ENCODE results near the gene GRIN3A.
"Not testable (repeated sequence)": the region's sequence is repeated elsewhere in the genome, so short reads cannot be mapped to it uniquely, and the experiment has no call there.

Gene GRIN3A

DNA sequence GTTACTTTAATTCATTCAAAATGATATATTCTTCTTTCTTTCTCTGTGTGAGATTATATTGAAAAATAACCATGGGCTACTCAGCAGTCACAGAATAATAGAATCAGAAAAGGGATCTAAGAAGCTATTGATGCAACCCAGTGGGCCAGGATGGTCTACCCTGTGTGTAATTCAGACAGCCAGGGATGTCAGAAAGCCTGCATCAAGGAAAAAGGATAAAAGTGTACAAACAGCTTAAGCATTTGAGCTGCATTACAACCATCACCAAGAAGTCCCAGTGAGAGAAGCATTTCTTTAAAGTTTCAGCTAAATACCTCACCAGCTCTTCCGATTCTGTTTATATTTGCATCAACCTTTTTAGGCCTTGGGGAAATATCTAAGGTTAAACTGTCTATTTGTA is 105.8 kb downstream of the GRIN3A start:
- no peak for DNase-seq (ENCODE audit: low spot score)

DNA sequence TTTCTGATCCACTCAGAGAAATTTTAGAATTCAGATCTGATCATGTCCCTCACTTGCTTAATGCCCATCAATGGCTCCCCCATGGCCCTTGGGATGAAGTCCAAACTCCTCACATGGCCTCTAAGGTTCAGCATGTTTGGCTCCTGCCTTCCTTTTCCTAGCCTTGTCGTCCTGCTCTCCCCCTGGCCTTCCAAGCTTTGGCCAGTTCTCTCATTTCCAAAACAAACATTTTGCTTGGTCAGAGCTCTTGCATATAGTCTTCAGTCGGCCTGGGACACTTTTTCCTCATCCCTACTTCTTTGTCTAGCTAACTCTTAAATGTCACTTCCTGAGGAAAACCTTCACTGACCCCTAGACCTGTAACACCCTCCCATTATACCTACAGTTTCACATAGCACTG is 106.6 kb downstream of the GRIN3A start:
- no peak for DNase-seq (ENCODE audit: low spot score)

DNA sequence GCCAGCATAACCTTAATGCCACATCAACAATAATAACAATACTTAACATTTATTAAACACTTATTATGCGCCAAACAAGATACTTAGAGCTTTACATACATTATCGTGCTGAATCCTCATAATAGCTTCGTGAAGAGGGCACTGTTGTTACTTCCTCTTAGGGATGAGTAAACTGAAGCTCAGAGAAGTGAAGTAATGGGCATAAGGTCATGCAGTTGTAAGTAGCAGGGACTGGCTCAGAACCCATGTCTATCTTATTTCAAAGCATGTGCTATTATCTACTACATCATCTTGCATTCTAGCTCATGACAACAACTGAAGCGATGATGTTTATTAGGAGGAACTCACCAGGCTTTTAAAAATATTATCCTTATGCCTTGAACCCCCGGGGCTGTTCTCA is 108.8 kb downstream of the GRIN3A start:
- no peak for DNase-seq (ENCODE audit: low spot score)

DNA sequence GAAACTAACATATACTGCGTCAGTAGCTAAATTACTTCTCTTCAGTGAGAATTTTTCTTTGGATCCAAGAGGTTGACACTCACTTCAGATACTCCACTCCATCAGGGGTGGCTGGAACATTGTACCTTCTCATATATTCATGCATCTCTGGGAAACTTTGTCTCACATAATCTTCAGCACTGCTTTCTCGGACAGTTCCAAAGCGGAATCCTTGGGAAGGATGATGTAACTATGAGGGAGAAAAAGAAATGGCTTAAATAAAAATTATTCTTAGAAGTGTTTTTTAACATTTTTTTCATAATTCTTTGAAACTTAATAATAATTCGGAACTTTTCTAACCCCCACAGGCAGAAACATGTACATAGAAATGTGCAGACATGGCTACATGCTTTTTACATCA is 110.3 kb downstream of the GRIN3A start:
- no peak for DNase-seq (ENCODE audit: low spot score)

DNA sequence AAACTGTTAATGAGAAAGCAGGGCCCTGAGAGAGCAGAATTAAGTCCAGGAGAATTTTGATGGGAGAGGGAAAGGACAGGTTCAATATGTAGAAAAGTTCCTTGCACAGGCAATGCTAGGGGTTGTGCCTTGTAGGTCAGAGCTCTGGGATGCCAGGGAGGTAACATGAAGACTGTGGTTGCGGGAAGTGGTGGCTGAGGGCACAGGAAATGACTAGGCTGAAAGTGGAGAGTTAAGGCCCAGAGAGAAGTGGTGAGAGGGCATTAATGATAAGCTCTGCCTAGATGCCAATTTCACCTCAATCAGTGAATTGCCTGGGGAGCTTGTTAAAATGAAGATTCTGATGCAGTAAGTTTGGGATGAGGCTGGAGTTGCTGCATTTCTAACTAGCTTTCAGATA is 112.2 kb downstream of the GRIN3A start:
- no peak for DNase-seq (ENCODE audit: low spot score)

DNA sequence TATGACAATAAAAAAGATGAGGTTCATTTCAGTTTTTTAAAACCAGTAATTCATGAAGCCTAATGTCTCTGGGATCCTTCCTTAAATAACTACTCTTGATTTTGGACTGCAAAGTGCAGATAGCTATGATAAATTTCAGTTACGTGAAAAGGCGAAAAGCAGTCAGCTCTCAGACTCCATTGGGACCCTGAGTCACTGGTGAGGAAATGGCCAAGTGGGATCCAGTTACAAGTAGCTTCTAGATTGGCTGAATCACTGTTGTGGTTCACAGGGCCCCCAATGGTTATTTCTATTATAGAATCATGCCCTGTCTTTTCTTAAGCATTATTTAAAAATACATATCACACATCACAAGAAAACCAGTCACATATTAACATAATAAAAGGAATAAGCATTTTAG is 112.6 kb downstream of the GRIN3A start:
- DNase-seq (ENCODE audit: low spot score) = no peak

DNA sequence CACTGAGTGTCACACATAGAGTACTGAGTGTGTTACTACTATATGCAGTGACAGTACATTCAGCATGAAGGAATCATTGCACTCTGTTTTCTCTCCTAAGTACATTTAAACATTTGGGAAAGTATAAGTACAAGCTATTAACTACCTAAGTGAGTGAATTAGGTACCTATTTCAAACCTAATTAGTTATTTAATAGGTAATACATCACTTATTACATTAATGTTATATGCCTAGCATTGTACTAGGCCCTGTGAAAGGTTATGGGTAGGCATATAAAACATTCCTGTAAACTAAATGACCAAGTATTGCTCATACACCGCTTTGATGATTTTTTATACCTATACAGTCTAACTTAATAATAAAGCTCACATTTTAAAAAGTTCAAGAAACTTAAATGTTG is 118.0 kb downstream of the GRIN3A start:
- DNase-seq (ENCODE audit: low spot score) = no peak

DNA sequence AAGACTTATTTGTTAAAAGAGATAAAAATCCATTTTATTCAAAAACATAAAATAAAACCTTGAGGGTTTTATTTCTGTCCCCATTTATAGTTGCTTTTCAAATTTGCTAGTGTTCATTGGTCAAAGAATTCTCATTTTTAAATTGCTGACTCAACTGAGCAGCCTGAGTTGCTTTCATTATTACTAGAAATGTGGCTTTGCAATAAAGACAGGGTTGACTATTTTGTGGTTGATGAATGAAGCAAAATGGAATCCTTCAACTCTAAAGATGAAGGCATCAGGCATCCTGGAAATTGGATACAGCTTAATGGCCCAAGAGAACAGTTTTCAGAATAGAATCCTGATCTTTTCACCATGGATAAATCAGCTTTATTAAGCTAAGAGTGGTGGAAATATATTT is 119.7 kb downstream of the GRIN3A start:
- DNase-seq (ENCODE audit: low spot score) = no peak

DNA sequence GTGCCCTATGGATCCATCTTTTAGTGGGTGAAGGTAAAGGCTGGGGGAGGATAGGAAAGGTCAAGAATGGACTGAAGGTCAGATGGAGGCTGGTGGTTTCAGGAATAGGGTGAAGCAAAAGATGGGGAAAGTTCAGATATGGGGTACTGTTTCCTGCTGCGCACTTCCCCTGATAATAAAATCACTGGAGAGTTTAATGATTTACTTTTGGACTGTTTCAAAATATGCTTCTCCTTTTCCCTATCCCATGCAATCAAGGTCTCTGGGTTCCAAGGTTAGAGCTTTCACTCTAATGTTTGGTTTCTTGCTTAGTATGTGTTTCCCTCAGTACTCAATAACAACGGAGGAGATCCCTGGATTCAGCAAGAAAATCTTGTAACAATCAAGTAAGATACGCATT is 132.9 kb downstream of the GRIN3A start:
- no peak for DNase-seq (ENCODE audit: low spot score)

DNA sequence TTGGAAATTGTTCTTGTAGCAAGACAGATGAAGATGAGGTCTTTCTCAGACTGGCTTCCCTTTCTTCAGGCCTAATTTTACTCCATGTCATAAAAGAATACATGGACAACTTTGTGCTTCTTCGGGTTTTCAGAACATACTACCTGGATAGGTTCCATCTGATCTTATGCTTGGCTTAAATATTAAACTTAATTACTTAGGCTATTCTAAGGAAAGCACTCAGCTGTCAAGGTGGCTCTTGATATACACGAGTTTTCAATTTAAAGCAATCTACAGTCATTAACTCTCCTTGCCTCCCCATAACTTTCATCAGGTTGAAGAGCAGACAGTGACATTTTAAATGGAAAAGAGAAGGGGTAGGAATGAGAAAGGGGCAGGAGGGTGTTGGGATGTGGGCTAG is 134.2 kb downstream of the GRIN3A start:
- no peak for DNase-seq (ENCODE audit: low spot score)

DNA sequence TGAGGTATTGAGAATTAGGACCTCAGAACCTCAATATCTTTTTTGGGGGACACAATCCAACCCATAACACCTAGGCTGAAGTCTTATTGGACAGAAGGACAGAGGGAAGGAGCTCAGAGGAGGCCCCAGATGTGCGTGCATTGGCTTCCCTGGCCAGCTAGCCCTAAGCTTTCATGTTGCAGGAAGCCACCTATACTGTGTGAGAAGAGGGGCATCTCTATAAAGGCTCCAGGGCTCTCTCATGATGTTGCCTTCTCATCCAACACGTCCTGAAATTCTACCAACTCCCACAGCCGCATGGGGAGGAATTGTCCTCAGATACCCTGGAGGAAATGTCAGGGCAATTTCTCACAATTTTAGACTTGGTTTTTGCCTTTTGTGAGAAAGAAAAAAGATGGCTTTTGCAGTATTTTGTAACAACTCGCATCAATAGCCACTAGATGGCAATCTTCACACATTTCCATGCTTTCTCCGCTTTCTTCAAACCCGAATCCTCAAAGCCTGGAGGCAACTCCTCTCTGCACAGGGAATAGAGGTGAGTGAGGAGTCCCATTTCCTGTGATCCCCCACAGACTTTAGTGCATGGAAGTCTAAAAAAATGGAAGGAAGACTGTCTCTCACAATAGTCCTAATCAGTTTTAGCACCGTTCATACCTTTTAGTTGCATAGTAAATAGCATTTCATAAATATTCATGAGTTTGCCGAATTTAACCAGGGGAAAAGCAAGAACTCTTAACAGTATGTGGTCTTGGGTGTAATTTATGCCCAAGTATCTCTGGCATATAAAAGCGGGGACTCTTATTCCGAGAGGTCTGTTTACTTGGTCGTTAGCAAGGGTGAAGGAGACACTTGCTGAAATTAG is 136.3 kb downstream of the GRIN3A start:
- DNase-seq (ENCODE audit: low spot score) = peak; percentile 75

DNA sequence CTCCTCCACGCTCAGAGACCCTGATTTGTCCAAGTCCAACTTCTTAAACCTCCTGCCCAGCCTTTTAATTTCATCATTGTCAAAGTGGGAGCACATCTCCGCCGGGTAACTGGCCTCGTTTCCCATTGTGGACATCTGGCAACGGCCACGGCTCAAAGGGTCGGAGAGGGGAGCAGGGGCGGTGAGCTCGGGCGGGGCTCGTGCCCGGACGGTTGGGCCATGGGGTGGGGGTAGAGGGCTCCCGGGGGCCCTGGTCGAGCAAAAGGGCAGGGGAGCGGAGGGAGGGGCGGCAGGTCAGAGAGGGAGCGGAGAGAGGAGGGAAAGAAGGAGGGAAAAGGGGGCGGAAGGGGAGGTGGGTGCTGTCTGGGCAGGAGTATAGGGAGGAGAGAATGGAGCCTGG is 143.7 kb downstream of the GRIN3A start, which contains the start of gene PPP3R2:
TSS of gene PPP3R2 (minus strand) at position 174 of the 400 bp plus-strand sequence. CDS start at position 126, 48 bp downstream.
- DNase-seq (ENCODE audit: low spot score) = no peak

DNA sequence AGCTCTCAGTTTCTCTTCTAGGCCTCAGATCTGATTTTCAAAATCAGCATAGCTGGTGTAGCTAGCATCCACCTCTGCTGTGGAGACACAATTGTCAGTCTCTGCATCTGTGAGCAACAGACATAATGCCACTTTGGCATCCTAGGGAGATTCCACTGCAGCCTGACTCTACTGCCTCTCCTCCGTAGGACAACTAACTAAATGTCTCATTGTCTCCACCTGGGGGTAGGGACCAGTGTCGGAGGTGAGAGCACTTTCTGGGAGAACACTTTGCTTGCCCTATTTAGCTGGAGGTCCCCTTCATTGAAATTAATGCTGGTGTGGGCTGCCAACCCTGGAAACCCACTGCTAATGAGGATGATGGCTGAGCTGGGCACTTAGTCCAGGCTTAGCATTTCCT is 145.1 kb downstream of the GRIN3A start:
- no peak for DNase-seq (ENCODE audit: low spot score)

DNA sequence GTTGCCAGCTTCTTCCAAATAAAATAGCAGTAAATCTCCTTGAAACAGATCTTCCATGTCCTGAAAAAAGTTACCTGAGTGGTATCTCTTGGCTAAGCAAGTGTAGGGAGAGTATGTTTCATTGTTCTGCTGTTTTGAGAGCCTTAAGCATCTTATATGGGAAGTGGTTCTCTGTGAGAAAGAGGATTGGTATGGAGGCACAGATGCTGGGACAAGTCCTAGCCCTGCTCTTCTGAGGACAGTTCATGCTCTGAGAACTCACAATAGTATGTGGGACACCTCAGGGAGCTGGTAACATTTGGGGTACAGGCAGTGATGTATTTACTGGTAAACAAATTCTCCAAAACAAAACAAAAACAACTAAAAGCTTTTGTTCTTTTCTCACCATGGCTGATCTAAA is 145.7 kb downstream of the GRIN3A start:
- no peak for DNase-seq (ENCODE audit: low spot score)

DNA sequence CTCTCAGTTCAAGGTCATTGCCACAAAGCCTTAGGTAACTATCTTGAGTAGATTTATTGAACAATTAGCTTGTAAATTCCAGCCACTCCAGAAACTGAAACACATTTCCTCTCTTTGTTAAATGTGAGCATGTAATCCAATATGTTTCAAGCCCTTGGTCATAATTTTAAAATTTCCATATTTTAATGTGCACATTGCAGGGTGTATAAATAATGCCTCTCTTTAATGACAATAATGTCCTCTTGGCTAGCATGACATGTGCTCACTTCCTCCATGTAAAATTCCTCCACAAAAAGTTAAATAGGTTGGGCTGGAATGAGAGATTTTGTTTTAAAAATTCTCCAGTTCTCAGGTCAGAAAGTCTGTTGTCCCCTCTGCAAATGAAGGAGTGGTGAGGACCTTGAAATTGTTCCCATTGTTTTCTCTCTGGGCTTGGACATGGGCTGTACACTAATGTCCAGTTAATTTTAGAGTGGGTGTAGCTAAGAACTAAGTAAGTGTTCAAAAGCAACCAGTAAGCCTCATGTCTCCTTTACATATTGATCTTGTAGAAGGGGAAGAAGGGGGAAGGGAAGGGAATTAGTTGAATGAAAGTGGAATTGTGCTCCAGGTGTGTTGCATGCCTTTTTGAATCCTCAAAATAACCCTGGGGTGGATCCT is 146.5 kb downstream of the GRIN3A start:
- no peak for DNase-seq (ENCODE audit: low spot score)

DNA sequence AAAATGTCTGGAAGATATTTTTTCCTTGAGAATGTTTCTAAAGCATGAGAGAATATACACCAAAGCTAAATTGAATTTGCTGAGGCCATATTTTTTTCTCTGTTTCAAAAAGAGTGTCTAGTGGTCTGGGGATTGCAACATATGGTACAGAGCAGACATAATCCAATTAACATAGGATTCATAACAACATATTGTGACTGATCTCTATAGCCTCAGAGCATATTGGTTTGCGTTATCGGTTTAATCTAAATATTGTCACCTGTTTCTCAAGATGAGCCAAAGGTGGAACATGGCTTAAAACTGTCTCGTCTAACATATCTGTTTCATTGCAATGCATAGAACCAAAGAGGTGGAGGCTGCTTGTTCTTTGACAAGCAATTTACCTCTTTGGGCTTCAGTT is 147.5 kb downstream of the GRIN3A start:
- DNase-seq (ENCODE audit: low spot score) = no peak

DNA sequence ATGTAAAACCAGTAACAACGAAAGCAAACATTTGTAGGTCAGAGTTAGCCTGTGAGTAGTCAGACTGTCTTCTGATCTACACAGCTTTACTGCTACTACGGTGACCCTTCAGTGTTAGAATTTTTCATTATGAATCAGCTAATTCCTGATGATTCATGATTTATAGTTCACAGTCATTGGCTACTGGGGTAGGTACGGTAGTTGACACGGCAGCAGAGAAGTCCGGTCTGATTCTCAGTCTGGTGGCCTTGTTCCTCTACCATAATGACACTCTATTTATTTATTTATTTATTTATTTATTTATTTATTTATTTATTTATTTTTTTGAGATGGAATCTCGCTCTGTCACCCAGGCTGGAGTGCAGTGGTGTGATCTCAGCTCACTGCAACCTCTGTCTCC is 148.4 kb downstream of the GRIN3A start:
- DNase-seq (ENCODE audit: low spot score) = not testable (repeated sequence)

DNA sequence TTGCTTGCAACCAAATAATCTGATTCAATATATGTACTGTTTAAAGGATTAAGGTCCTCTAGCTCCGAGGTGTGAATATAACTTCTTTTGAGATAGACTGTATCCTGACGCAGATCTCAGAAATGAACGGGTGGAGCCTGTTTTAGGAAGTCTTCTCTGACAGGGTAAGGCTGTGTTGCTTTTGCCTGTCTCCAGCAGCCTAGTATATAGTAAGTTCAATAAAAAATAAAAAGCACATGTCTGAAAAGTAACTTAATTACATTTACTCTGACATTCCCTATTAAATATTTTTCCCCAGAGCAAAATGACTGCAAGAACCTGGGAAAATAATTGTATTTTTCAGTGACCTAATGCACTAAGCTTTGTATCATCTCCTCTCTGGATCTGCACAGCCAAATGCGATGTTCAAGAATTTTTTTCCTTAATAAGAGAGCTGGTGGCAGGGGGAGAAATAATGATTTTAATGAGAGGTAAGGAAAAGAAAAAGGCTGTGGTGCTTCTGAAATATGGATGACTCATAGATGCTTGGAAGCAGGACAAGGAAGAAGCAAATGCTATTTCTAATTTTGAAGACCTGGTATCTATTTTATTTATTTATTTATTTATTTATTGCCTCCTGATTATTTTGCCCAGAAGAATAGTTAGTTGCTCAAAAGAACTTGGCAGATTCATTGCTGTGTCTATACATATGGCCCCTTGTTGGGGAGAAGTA is 151.0 kb downstream of the GRIN3A start:
- DNase-seq (ENCODE audit: low spot score) = no peak

DNA sequence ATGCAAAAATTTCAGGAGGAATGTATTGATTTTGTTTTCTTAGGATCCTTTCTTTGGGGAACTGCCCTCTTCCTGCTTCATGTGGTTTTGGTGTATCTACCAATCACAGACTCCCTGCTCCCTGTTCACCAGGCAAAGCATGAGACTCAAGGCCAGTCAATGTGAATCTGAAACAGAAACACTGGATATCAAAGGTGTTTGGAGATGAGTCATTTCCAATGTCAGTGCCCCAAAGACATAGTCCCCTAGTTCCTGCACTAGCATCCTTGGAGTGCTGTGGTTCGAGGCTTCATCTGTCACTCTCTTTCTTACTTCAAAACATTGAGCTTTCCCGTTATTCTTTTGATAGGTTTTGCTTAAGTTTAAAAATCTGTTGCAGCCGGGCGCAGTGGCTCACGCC is 151.8 kb downstream of the GRIN3A start:
- DNase-seq (ENCODE audit: low spot score) = no peak

DNA sequence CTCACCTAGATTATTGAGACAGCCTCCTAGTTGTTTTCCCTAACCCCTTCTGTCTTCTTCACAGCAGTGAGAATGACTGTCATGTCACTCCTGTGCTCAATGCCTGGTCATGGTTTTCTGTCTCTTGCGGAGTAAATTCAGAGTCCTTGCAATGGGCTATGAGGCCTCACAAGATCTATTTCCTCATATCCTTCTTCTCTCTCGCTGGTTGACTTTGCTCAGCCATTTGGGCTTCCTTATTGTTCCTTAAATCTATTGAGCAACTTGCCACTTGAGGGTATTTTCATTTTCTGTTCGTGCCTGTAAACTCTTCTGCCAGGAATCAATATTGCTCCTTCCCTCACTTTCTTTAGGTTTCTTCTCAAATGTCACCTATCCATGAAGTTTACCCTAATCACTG is 152.7 kb downstream of the GRIN3A start:
- DNase-seq (ENCODE audit: low spot score) = no peak

DNA sequence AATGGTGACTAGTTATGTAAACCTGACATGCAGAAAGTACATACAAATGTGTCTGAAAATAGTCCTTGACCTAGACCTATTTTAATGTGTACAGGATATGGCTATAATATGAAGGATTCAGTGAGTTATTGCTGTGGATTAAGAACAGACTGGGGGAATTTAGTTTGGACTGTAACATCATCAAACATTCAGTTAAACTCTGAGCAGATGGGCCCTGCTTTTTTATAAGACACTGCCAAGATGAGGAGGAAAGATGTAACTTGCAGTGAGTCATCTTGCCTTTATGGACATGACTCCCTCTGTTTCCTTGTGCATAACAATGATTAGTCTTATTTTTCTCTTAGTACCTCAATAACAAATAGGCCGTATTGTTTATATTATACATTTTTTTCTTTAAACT is 155.9 kb downstream of the GRIN3A start:
- DNase-seq (ENCODE audit: low spot score) = no peak

DNA sequence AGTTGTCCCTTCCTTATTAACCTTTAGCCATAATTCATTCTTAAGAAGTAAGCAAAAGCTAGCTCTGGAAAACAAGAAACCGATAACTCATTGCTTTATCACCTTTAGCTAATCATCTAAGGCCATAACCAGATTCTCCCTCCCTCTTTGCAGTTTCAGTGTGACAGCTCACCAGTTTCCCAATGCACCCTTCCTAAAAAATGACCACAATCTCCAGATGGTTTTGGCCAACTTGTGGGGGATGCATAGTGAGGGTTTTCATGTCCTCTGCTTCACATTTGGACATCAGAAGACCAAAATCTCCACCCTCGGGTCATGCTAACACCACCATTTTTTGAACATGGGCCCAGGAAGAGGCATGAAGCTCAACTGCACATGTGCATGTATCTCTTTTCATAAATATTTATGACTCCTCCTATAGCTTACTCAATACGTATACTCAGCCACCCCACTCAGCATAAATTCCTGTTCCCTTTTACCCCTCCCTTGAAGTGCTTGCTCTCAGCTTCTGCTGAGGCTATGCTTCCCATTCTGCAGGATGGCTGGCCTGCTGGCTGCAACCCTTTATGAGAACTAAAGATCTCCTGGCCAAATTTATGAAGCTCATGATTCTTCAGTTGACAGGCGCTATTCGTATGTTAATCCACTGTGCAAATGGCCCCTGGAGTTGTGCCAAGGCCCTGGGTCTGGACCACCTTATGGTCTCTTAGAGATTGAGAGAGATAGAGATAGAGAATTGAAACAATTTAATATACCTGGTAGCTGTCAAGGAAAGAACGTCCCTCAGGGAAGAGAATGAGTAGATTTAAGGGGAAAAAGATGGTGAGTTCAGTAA is 158.5 kb downstream of the GRIN3A start:
- no peak for DNase-seq (ENCODE audit: low spot score)
